ENCODE results near the gene SPSB1.

GRCh38 chr1:9340864-9341263 lies 48.2 kb downstream of the SPSB1 start:
- TF ChIP-seq GLIS3 (CRISPR knock-in tag; IDR thresholded peaks at IDR 0.05) (no peak), TOX (CRISPR knock-in tag; IDR thresholded peaks at IDR 0.05; ENCODE audit: borderline replicate concordance) (no peak), OSR1 (CRISPR knock-in tag; IDR thresholded peaks at IDR 0.05) (no peak), ZFP30 (CRISPR knock-in tag; IDR thresholded peaks at IDR 0.05) (no peak), ZNF8 (CRISPR knock-in tag; IDR thresholded peaks at IDR 0.05) (no peak), ESRRG (CRISPR knock-in tag; IDR thresholded peaks at IDR 0.05) (no peak), CSDC2 (CRISPR knock-in tag; IDR thresholded peaks at IDR 0.05) (no peak), ZFP3 (CRISPR knock-in tag; IDR thresholded peaks at IDR 0.05) (no peak), RARB (CRISPR knock-in tag; IDR thresholded peaks at IDR 0.05) (no peak), PATZ1 (CRISPR knock-in tag; IDR thresholded peaks at IDR 0.05; ENCODE audit: borderline replicate concordance) (no peak), ZNF565 (CRISPR knock-in tag; conservative IDR thresholded peaks at IDR 0.05; ENCODE audit: low read depth) (no peak), ZC3H10 (CRISPR knock-in tag; IDR thresholded peaks at IDR 0.05) (no peak)
- TF ChIP-seq, protein P1, sequence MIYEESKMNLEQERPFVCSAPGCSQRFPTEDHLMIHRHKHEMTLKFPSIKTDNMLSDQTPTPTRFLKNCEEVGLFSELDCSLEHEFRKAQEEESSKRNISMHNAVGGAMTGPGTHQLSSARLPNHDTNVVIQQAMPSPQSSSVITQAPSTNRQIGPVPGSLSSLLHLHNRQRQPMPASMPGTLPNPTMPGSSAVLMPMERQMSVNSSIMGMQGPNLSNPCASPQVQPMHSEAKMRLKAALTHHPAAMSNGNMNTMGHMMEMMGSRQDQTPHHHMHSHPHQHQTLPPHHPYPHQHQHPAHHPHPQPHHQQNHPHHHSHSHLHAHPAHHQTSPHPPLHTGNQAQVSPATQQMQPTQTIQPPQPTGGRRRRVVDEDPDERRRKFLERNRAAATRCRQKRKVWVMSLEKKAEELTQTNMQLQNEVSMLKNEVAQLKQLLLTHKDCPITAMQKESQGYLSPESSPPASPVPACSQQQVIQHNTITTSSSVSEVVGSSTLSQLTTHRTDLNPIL (CRISPR knock-in tag; IDR thresholded peaks at IDR 0.05; ENCODE audit: low read depth), result no peak
- TF ChIP-seq, protein P2, sequence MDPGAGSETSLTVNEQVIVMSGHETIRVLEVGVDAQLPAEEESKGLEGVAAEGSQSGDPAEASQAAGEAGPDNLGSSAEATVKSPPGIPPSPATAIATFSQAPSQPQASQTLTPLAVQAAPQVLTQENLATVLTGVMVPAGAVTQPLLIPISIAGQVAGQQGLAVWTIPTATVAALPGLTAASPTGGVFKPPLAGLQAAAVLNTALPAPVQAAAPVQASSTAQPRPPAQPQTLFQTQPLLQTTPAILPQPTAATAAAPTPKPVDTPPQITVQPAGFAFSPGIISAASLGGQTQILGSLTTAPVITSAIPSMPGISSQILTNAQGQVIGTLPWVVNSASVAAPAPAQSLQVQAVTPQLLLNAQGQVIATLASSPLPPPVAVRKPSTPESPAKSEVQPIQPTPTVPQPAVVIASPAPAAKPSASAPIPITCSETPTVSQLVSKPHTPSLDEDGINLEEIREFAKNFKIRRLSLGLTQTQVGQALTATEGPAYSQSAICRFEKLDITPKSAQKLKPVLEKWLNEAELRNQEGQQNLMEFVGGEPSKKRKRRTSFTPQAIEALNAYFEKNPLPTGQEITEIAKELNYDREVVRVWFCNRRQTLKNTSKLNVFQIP (CRISPR knock-in tag; IDR thresholded peaks at IDR 0.05; ENCODE audit: borderline replicate concordance, low read depth), result no peak
